Measurements from ENCODE around the gene CAMKMT.

CAMKMT gene

DNA sequence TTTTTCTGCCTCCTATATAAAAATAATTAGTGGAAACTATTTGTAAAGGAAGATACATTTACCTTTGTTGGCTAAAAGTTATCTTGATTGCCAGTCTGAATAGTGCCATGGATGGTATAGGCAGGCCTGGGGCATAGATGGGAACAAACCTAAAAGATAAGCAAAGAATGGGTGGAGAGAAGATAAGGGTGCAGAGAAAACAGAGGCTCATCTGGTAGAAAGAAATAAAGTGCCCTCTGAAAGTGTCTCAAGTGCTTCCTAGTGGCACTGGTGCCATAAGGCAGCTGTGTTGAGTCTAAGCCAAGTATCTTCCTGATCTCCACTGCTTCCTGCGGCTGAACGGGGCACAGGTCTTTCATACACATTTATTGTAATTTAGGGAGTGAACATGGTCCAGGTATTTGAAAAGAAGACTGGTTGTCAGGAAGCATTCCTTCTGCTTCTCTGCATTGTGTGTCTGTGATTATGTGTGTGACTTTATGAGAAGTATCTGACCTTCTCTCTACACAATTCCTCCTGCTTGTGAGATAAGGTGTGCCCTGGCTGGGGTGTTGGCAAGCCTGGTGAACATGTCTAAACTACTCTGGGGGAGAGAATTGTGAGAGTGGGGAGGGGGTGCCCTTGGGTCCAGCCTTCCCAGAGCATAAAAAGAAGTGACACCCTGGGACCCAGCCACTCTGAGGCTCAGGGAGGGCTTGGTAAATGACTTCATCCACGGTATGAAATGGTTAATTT lies 280.5 kb downstream of the CAMKMT start:
- no peak for TF ChIP-seq ZFX (IDR thresholded peaks at IDR 0.05)
- no peak overlapping the region for H3K27ac ChIP-seq

DNA sequence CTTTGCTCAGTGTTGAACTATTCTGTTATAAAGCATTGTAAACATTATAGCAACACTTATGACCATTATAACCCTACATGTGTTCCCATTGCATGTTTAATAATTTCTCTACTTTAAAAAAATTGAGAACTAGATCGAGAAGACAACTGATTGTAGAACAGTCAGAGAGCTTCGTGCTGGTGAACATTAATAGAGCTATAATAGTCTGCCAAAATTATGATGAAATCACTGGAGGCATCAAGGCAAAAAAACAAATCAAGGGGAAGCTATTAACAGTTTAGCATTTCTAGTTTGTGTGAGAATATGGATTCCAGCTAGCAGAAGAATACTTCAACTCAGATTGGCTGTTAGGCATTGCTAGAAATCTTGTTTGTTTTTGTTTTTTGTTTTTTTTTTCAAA lies 284.2 kb downstream of the CAMKMT start:
- TF ChIP-seq ZFX (IDR thresholded peaks at IDR 0.05), result no peak
- TF ChIP-seq, protein P1, sequence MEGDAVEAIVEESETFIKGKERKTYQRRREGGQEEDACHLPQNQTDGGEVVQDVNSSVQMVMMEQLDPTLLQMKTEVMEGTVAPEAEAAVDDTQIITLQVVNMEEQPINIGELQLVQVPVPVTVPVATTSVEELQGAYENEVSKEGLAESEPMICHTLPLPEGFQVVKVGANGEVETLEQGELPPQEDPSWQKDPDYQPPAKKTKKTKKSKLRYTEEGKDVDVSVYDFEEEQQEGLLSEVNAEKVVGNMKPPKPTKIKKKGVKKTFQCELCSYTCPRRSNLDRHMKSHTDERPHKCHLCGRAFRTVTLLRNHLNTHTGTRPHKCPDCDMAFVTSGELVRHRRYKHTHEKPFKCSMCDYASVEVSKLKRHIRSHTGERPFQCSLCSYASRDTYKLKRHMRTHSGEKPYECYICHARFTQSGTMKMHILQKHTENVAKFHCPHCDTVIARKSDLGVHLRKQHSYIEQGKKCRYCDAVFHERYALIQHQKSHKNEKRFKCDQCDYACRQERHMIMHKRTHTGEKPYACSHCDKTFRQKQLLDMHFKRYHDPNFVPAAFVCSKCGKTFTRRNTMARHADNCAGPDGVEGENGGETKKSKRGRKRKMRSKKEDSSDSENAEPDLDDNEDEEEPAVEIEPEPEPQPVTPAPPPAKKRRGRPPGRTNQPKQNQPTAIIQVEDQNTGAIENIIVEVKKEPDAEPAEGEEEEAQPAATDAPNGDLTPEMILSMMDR (conservative IDR thresholded peaks at IDR 0.05), result no peak
- H3K27ac ChIP-seq, result no peak overlapping the region

DNA sequence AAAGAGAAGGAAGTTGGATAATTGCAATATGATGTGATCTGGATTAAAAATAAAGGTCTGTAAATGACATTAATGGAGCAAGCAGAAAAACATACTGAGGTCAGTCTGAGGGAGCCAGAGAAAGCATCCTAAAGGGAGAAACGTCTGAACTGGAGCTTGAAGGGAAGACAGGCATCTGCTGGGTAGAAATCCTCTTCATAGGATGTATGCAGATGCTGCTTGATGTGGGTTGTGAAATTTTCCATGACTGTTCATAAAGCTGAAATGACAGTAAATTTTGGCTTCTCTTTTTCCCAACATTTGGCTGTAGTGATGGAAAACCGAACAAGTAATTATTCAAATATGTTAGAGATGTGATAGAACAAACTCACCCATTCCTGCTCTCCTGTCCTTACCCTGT lies 287.6 kb downstream of the CAMKMT start:
- TF ChIP-seq ZFX (IDR thresholded peaks at IDR 0.05), result no peak
- TF ChIP-seq, protein P1 (conservative IDR thresholded peaks at IDR 0.05), result no peak
- H3K27ac ChIP-seq, result no peak overlapping the region

DNA sequence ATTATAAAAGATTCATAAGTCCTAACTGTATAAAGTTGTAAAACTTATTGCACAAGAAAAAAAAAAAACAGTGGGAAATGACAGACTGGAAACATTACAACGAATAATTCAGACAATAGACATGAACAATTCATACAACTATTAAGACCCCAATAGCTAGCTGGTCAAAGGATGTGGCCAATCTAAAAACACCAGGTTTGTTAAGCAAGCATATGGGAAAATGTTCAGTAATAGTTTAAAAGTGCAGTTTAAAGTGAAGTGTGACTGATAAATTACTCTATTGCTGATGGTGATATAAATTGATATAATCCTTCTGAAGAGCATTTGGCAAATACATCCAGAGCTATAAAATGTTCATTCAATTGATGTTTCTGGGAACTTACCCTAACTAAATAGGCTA lies 289.0 kb downstream of the CAMKMT start:
- no peak for TF ChIP-seq ZFX (IDR thresholded peaks at IDR 0.05)
- TF ChIP-seq, protein P1 (conservative IDR thresholded peaks at IDR 0.05), result no peak
- no peak overlapping the region for H3K27ac ChIP-seq

DNA sequence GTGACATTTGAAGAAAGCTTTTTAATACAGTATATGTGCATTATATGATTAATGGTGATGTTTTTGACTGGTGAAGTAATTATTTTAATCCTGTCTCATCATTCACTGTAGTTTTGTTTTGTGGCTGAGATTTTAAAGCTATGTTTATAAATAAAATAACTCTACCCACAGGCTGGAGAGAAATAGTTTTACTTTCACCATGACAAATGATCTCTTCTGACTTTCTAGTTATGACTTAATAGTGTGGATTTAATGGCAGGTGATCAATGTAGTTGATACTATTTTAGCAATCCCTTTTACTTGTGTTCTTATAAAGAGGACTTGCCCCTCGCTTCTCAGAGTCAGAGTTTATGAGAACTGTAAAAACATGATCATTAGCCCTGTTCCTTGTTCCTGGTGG lies 290.2 kb downstream of the CAMKMT start:
- H3K27ac ChIP-seq, result no peak overlapping the region
- TF ChIP-seq, protein P1 (conservative IDR thresholded peaks at IDR 0.05), result no peak
- no peak for TF ChIP-seq ZFX (IDR thresholded peaks at IDR 0.05)

DNA sequence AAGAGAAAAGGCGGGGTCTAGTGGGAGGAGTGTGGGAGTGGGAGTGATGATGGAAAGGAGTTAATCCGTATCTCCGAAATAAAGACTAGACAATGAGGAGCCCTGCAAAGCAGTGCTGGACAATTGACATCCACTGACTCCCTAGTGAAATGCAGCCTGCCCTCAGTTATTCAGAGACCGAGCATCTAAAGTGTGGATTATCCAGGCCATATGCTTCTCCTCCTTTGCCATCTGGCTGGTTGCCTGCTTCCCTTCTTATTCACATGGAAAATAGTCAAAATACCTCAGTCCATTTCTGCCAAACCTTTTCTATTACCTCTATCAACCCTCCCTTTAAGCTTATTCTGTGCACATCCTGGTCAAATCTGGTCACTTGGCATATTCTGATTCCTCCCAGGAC lies 291.0 kb downstream of the CAMKMT start:
- no peak for TF ChIP-seq ZFX (IDR thresholded peaks at IDR 0.05)
- TF ChIP-seq, protein P1 (conservative IDR thresholded peaks at IDR 0.05), result no peak
- no peak overlapping the region for H3K27ac ChIP-seq

DNA sequence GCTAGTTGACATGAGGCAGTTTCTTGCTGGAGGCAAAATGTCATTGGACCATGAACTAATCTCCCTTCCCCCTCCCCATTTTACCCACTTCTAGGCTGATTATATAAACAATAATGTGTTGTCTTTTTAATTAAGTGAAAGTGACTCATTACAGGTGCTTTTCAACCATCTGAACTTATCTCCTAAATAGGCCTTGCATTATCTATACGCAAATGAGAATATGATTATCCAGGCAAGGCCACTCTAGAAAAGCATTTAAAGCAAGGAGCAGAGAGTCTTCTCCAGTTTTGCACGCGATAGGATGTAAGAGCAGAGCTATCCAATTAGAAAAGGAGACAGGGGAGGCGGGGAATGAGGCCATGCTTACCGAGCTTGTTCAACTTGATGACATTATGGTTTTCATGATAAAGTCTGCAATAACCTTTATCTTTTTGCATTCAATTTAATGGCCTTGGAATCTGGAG lies 293.7 kb downstream of the CAMKMT start:
- TF ChIP-seq, protein P1 (conservative IDR thresholded peaks at IDR 0.05), result no peak
- TF ChIP-seq ZFX (IDR thresholded peaks at IDR 0.05), result no peak
- H3K27ac ChIP-seq, result no peak overlapping the region

DNA sequence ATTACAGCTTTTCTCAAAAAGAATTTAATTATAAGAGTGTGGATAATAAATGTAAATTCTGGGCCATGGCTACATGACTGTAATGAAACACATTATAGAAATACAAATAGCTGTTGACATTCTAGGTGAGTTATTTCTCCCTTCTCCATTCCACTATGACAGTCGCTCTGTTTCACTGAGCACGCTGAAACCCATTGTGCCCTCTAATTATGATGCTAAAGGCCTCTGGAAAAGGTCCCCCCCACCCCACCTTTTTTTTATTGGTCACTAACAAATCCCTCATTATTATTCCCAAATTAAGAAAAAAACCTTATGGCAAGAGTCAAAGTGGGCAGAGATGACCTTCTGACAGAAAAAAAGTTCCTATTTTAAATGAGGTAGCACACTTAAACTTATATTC lies 294.7 kb downstream of the CAMKMT start:
- TF ChIP-seq, protein P1 (conservative IDR thresholded peaks at IDR 0.05), result no peak
- TF ChIP-seq ZFX (IDR thresholded peaks at IDR 0.05), result no peak
- no peak overlapping the region for H3K27ac ChIP-seq
